GM12873 (cell line): Measurements from ENCODE around the gene SNX6.

ENCODE experiments used
- CTCF ChIP-seq: IDR thresholded peaks from 2 replicates; pipeline ENCODE4 v1.5.1; 2012; ENCODE audit warnings: low read depth, mild to moderate bottlenecking, moderate library complexity, low read length, control low read depth; ENCODE audit not compliant: insufficient read depth; ENCODE audit errors: missing control alignments

The SNX6 gene

GRCh38 chr14:34548472-34548981 lies 81.4 kb downstream of the SNX6 start:
- TF ChIP-seq CTCF: no peak

GRCh38 chr14:34539407-34540180 lies 90.4 kb downstream of the SNX6 start, which contains the start of gene EAPP:
Gene EAPP (minus strand): TSS chr14:34539701. CDS start chr14:34539628, 73 bp downstream.
- TF ChIP-seq CTCF: peak; percentile 8

GRCh38 chr14:34538871-34539406 lies 91.0 kb downstream of the SNX6 start:
- TF ChIP-seq CTCF: no peak

- no peak for TF ChIP-seq CTCF
These were observed 92.3 kb downstream of the SNX6 start for GRCh38 chr14:34537677-34538009.

- TF ChIP-seq CTCF: no peak
These were observed 92.8 kb downstream of the SNX6 start for GRCh38 chr14:34536951-34537676.

GRCh38 chr14:34527591-34527990 lies 102.4 kb downstream of the SNX6 start:
- TF ChIP-seq CTCF: no peak

GRCh38 chr14:34522496-34522895 lies 107.5 kb downstream of the SNX6 start:
- TF ChIP-seq CTCF: no peak
